DOHH2 (cell line): ENCODE data around the gene ITGAV.

Experiments
- CTCF ChIP-seq: fragments of 200-600 bp; sonication (generic); IDR thresholded peaks from one replicate; pipeline ENCODE4 v1.5.1; 2014; ENCODE audit warnings: antibody characterized with exemption, mild to moderate bottlenecking, low read depth, low read length; ENCODE audit not compliant: poor library complexity, severe bottlenecking
- EZH2phosphoT487 ChIP-seq: fragments of 200-600 bp; sonication (generic); IDR thresholded peaks from 2 replicates; pipeline ENCODE4 v1.6.1; 2017; ENCODE audit warnings: borderline replicate concordance, mild to moderate bottlenecking, antibody characterized with exemption, low read length, moderate library complexity, mixed read lengths

- TF ChIP-seq CTCF (no peak), EZH2phosphoT487 (no peak)
These were observed 14.6 kb upstream of the ITGAV start for GRCh38 chr2:186575302-186575701.
